ENCODE measurements around the gene WASF2.

- TF ChIP-seq CTCF (IDR thresholded peaks at IDR 0.05), result no peak
- TF ChIP-seq POLR2A (IDR thresholded peaks at IDR 0.05), result no peak
Measured at GRCh38 chr1:27455139-27455811, 34.7 kb downstream of the WASF2 start.

Measured in Peyer's patch (tissue), 4 donors.